Activated CD4-positive, alpha-beta T cell treated with anti-CD3 and anti-CD28 coated beads, Interleukin-2, amount 50 U/mL, for 16 hours (primary cell): ENCODE measurements around the gene GOLGB1.
"Not testable (repeated sequence)": the region's sequence is repeated elsewhere in the genome, so short reads cannot be mapped to it uniquely, and the experiment has no call there.

Experiments
- DNase-seq: peaks from one replicate; pipeline ENCODE4 v3.0.0-alpha.2; 2020

GOLGB1 gene

GRCh38 chr3:121749276-121750086 lies at the start of gene GOLGB1:
Gene GOLGB1 (minus strand): TSS chr3:121749741. CDS start chr3:121730971, 18,770 bp downstream.
- DNase-seq: peak; percentile 99

GRCh38 chr3:121796970-121797369 lies 47.4 kb upstream of the GOLGB1 start:
- no peak for DNase-seq

- DNase-seq: no peak
These were observed 44.9 kb upstream of the GOLGB1 start for GRCh38 chr3:121794264-121794983.

- DNase-seq: no peak
These were observed 43.5 kb upstream of the GOLGB1 start for GRCh38 chr3:121793078-121793477.

- DNase-seq: no peak
These were observed 36.9 kb upstream of the GOLGB1 start for GRCh38 chr3:121786485-121786884.

GRCh38 chr3:121782784-121783183 lies 33.2 kb upstream of the GOLGB1 start:
- not testable (repeated sequence) for DNase-seq

- no peak for DNase-seq
These were observed 32.1 kb upstream of the GOLGB1 start for GRCh38 chr3:121781611-121782010.

- DNase-seq: not testable (repeated sequence)
These were observed 25.6 kb upstream of the GOLGB1 start for GRCh38 chr3:121775095-121775494.

GRCh38 chr3:121769246-121769645 lies 19.7 kb upstream of the GOLGB1 start:
- DNase-seq: no peak

GRCh38 chr3:121768452-121768851 lies 18.9 kb upstream of the GOLGB1 start:
- DNase-seq: no peak

GRCh38 chr3:121759541-121760202 lies 10.1 kb upstream of the GOLGB1 start:
- DNase-seq: no peak

GRCh38 chr3:121758727-121759450 lies 9.3 kb upstream of the GOLGB1 start:
- no peak for DNase-seq

GRCh38 chr3:121757812-121758545 lies 8.4 kb upstream of the GOLGB1 start:
- no peak for DNase-seq

- no peak for DNase-seq
These were observed 7.7 kb upstream of the GOLGB1 start for GRCh38 chr3:121757087-121757811.

GRCh38 chr3:121752772-121753171 lies 3.2 kb upstream of the GOLGB1 start:
- DNase-seq: no peak

- no peak for DNase-seq
These were observed 2.7 kb upstream of the GOLGB1 start for GRCh38 chr3:121752261-121752660.

- DNase-seq: no peak
These were observed 510 bp upstream of the GOLGB1 start for GRCh38 chr3:121750087-121750415.

GRCh38 chr3:121748680-121749275 lies 763 bp downstream of the GOLGB1 start:
- peak; percentile 52 for DNase-seq

GRCh38 chr3:121747976-121748375 lies 1.6 kb downstream of the GOLGB1 start:
- no peak for DNase-seq

GRCh38 chr3:121743106-121743505 lies 6.4 kb downstream of the GOLGB1 start:
- DNase-seq: not testable (repeated sequence)

- DNase-seq: no peak
These were observed 8.6 kb downstream of the GOLGB1 start for GRCh38 chr3:121740896-121741295.
